IMR-90 (cell line): ENCODE measurements around the gene FLT1. TPM values are rescaled to one million over a fixed set of nuclear protein-coding genes. Genes with fewer than 3 reads are reported as not detected.

Experiments
- CTCF ChIP-seq: conservative IDR thresholded peaks from 2 replicates; pipeline ENCODE4 v1.5.1; 2012; ENCODE audit warnings: mild to moderate bottlenecking, low read depth, low read length, improper control_type of control experiment
- polyA plus RNA-seq, 3 experiments: library from polyadenylated mRNA; depleted of rRNA; stranded (reverse); fragments of >200 nt; gene quantifications; 2 replicates each; pipeline ENCODE4 v1.2.3, GENCODE V29; 2012; ENCODE audit warnings: low replicate concordance in 1 of 3
- total RNA-seq: library from RNA; depleted of rRNA; stranded (reverse); fragments of >200 nt; gene quantifications from 2 replicates; pipeline ENCODE4 v1.2.3, GENCODE V29; 2012

FLT1 gene
- total and polyA plus RNA-seq, 2 of the 4 experiments (the other 2 are of a cell fraction) = 4.5 to 10.4 TPM

- no peak for TF ChIP-seq CTCF
Measured at GRCh38 chr13:28493740-28494503, 1.0 kb downstream of the FLT1 start (continued).
